Neuron (in vitro differentiated cells): Measurements from ENCODE around the gene ERVV-1.
"Not testable (repeated sequence)": the region's sequence is repeated elsewhere in the genome, so short reads cannot be mapped to it uniquely, and the experiment has no call there.

ENCODE experiments used
- H2AFZ ChIP-seq: one replicate; pipeline ENCODE4 v1.6.1; 2013; ENCODE audit warnings: low read depth, mild to moderate bottlenecking, inconsistent platforms, low read length, moderate library complexity
- H3K27me3 ChIP-seq: one replicate; pipeline ENCODE4 v1.6.1; 2013; ENCODE audit warnings: low read length; ENCODE audit not compliant: insufficient read depth
- H3K36me3 ChIP-seq: one replicate; pipeline ENCODE4 v1.6.1; 2013; ENCODE audit warnings: low read length; ENCODE audit not compliant: insufficient read depth
- H3K4me1 ChIP-seq: one replicate; pipeline ENCODE4 v1.6.1; 2013; ENCODE audit warnings: low read length; ENCODE audit not compliant: insufficient read depth
- H3K4me3 ChIP-seq: 2 replicates; pipeline ENCODE4 v1.5.1; 2013; ENCODE audit warnings: mild to moderate bottlenecking, low read length, moderate library complexity
- H3K9me3 ChIP-seq: one replicate; pipeline ENCODE4 v1.6.1; 2013; ENCODE audit warnings: low read length

Gene ERVV-1

DNA sequence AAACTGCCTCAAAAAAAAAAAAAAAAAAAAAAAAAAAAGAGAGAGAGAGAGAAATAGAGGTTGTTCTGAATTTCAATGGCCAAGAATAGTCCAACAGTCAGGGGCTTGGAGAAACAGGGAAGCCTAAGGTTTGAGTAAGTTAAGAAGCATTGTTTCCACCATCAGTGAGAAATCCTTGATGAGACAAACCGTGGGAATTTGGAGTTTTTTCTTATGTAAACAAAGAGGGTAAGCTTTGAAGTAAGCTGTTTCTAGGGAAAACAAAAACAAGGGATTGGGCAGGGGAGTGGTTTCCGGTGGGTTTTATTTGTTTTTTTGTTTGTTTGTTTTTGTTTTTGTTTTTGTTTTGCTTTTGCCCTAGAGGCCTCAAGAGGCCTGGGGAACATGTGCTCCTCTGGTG, 11.2 kb upstream of the ERVV-1 start:
- Histone ChIP-seq H3K9me3 (peaks cover 6% of the 10 kb centered on the region), H2AFZ (no peak overlapping the region), H3K36me3 (no peaks in the 10 kb centered on the region), H3K4me3 (no peak overlapping the region), H3K4me1 (no peaks in the 10 kb centered on the region), H3K27me3 (no peaks in the 10 kb centered on the region)

DNA sequence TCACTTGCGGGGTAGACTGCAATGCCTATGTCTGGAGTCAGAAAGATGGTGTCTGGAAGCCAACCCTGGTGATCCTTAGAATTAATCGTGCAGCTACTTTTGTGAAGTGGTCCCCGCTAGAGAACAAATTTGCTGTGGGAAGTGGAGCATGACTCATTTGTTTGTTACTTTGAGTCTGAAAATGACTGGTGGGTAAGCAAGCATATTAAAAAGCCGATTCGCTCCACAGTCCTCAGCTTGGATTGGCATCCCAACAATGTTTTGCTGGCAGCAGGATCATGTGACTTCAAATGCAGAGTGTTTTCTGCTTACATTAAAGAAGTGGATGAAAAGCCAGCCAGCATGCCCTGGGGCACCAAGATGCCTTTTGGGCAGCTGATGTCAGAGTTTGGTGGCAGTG, 9.5 kb upstream of the ERVV-1 start:
- Histone ChIP-seq H3K9me3 (peaks cover 12% of the 10 kb centered on the region), H2AFZ (no peak overlapping the region), H3K36me3 (no peaks in the 10 kb centered on the region), H3K27me3 (no peaks in the 10 kb centered on the region), H3K4me1 (no peaks in the 10 kb centered on the region), H3K4me3 (no peak overlapping the region)

DNA sequence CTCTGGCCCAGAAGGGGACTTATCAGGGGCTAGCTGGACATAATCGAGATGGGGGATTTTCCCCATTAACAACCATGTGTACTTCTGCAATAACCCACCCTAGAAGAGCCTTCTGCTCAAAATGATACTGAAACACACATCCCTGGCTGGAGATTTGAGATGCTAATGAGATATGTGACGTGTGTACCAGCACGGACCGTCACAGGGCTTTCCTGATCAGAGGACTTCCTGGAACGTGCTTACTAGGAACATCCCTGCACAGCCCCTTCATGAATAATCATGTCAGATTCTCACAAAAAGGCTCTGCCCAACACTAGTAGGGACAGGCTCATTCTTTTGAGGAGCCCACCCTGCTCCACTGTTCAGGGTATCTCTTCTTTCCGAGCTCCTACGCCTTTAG, 6.5 kb upstream of the ERVV-1 start:
- Histone ChIP-seq H2AFZ (no peak overlapping the region), H3K4me1 (no peaks in the 10 kb centered on the region), H3K4me3 (no peak overlapping the region), H3K9me3 (peaks cover 16% of the 10 kb centered on the region), H3K27me3 (no peaks in the 10 kb centered on the region), H3K36me3 (no peaks in the 10 kb centered on the region)

DNA sequence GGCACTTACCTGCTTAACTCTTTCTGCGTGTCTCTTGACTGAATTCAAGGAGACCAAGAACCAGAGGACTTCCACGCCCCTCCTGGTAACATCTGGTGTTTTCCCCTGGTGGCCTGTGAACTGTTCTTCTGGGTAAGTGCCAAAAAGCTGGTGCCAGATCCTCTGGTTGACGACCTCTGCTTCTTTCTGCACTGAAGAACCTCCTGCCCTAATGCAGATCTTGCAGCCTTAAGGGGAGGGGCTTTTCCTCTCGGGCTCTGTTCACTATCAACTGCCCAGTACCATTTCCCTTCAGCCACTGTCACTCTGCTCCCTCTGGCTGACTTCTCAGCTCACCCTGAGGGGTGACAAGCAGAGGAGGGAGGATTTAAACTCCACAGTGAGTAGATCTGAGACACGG, 6.1 kb upstream of the ERVV-1 start:
- no peaks in the 10 kb centered on the region for H3K36me3 ChIP-seq
- H3K9me3 ChIP-seq: peaks cover 19% of the 10 kb centered on the region
- no peaks in the 10 kb centered on the region for H3K27me3 ChIP-seq
- no peak overlapping the region for H3K4me3 ChIP-seq
- H3K4me1 ChIP-seq: no peaks in the 10 kb centered on the region
- H2AFZ ChIP-seq: no peak overlapping the region

DNA sequence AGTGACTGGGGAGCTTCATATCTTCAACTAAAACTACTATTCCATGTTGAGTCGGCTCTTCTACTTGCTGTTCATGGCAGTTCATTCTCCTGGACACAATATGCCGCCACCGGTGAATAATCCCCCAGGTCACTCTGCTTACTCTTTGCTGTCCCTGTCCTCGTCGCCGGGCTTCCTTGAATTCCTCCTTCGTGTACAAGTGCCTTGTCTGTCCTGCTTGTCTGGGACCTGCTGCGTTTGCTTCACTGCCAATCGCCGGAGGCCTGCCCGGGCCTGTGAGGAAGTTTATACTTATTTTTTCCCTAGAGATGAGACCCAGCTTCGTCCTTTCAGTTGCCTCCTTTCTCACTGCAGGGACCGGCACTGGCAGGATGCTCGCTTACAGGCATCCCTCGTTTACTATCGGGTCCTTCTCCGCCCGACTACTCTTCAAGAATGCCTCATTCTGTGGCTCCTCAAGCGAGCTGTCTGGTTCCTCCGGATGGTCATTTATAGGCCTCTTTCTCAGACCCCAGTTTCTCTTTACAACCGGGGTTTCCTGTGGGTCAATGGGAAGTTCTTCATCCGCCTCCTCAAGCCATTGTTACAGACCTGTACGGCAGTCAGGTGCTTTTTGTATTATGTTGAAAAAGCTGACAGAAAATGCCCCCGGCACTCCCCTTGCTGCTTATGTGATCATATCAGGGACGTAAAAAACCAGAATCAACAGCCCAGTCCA, 5.5 kb upstream of the ERVV-1 start:
- Histone ChIP-seq H2AFZ (no peak overlapping the region), H3K4me1 (no peaks in the 10 kb centered on the region)

DNA sequence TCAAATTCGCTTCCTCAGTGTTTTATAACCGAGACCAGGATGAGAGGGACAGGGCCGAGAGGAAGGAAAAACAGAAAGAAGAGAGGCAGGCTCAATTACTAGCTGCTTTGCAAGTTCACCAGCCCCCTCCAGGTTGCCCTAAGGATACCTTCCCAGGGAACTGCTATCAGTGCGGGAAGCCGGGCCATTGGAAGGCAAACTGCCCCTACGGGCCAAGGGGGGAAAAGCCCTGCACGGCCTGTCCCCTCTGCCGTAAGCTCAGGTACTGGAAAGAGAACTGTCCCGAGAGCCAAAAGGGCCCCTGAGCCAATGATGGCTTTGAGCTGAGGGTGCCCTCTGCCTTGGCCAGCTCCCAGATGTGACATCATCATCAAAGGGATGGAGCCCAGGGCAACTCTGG, 3.2 kb upstream of the ERVV-1 start:
- Histone ChIP-seq H3K4me1 (no peaks in the 10 kb centered on the region), H3K36me3 (no peaks in the 10 kb centered on the region), H2AFZ (no peak overlapping the region), H3K9me3 (peaks cover 21% of the 10 kb centered on the region), H3K4me3 (no peak overlapping the region), H3K27me3 (no peaks in the 10 kb centered on the region)

More for the DNA sequence above, 5.5 kb upstream of the ERVV-1 start:
- H3K9me3 ChIP-seq: peaks cover 20% of the 10 kb centered on the region
- no peak overlapping the region for H3K4me3 ChIP-seq
- no peaks in the 10 kb centered on the region for H3K36me3 ChIP-seq
- no peaks in the 10 kb centered on the region for H3K27me3 ChIP-seq

DNA sequence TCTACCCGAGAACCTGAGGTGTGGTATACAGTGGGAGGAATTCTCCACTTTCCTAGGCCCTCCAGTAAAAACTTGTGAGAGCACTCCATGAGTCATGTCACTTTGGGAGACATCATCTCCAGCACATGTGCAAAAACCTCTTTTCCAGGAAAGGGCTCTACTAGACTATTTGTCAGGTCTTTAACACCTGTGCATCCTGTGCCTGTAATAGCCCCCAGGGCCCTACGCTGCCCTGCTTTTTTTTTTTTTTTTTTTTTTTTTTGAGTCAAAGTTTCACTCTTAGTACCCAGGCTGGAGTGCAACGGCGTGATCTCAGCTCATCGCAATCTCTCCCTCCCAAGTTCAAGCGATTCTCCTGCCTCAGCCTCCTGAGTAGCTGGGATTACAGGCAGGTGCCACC, 1.7 kb upstream of the ERVV-1 start:
- Histone ChIP-seq H3K4me3 (no peak overlapping the region), H3K9me3 (peaks cover 21% of the 10 kb centered on the region), H3K4me1 (no peaks in the 10 kb centered on the region), H3K36me3 (no peaks in the 10 kb centered on the region), H2AFZ (no peak overlapping the region), H3K27me3 (no peaks in the 10 kb centered on the region)

DNA sequence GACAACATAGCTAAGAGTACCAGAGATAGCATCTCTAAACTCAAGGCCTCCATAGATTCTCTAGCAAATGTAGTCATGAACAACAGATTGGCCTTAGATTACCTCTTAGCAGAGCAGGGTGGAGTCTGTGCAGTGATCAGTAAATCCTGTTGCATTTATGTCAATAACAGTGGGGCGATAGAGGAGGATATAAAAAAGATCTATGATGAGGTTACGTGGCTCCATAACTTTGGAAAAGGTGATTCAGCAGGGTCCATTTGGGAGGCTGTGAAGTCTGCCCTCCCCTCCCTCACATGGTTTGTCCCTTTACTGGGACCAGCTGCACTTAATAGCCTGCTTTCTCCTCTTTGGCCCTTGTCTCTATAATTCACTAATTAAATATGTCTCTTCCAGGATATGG, 1.4 kb downstream of the ERVV-1 start:
- H3K9me3 ChIP-seq: peaks cover 13% of the 10 kb centered on the region
- no peak overlapping the region for H2AFZ ChIP-seq
- H3K36me3 ChIP-seq: no peaks in the 10 kb centered on the region
- H3K27me3 ChIP-seq: no peaks in the 10 kb centered on the region
- no peak overlapping the region for H3K4me3 ChIP-seq
- H3K4me1 ChIP-seq: no peaks in the 10 kb centered on the region

DNA sequence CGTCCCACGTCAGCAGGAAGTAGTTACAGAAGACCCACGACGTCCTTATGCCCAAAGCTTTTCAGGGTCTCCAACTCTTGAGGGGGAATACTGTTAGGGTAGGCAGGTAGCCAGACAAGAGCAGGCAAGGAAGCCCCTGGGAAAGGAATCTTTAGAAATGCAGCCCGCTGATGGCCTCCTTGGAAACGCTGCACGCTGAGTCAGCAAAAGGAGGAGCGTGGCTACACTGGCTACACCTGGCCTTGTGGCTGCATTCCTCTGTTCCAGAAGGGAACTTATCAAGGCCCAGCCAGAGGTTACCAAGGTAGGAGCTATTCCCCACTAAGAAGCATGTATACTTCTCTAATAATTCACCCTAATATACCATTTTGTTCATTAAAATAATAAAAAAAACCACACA, 2.0 kb downstream of the ERVV-1 start:
- no peak overlapping the region for H3K4me3 ChIP-seq

DNA sequence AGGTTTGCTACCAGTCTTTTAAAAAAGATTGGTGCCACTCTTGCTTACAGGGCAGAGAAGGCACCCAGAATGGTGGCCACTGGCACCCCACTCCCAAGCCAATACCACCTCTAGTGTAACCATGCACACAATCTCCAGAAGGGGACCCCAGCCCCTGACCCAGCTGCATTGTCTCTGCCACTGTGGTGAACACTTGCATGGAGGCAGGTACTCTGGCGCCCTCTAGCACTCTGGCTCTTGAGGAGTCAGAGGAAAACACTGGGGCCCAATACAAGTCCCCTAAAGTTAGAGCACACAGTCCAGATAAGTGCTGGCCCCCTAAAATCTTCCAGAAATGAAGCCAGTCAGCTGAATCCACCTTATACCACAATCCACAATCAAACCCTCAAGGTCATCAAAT, 6.0 kb downstream of the ERVV-1 start:
- H2AFZ ChIP-seq: no peak overlapping the region
- H3K9me3 ChIP-seq: peaks cover 6% of the 10 kb centered on the region
- no peaks in the 10 kb centered on the region for H3K36me3 ChIP-seq
- no peaks in the 10 kb centered on the region for H3K4me1 ChIP-seq
- no peaks in the 10 kb centered on the region for H3K27me3 ChIP-seq
- H3K4me3 ChIP-seq: no peak overlapping the region

More for the DNA sequence above, 2.0 kb downstream of the ERVV-1 start:
- Histone ChIP-seq H3K36me3 (no peaks in the 10 kb centered on the region), H3K4me1 (no peaks in the 10 kb centered on the region), H3K27me3 (no peaks in the 10 kb centered on the region), H2AFZ (no peak overlapping the region), H3K9me3 (peaks cover 13% of the 10 kb centered on the region)

DNA sequence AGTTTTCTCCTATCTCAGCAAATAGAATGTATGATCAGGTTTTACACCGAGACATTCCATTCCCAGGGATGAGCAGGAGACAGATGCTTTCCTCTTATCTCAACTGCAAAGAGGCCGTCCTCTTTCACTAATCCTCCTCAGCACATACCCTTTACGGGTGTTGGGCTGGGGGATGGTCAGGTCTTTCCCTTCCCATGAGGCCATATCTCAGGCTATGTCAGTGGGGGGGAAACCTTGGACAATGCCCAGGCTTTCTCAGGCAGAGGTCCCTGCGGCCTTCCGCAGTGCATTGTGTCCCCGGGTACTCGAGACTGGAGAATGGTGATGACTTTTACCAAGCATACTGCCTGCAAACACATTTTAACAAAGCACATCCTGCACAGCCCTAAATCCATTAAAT, 14.6 kb downstream of the ERVV-1 start:
- H3K36me3 ChIP-seq, H3K4me3 ChIP-seq, H2AFZ ChIP-seq, H3K4me1 ChIP-seq, H3K27me3 ChIP-seq: not testable (repeated sequence)
- peaks cover 10% of the 10 kb centered on the region for H3K9me3 ChIP-seq

DNA sequence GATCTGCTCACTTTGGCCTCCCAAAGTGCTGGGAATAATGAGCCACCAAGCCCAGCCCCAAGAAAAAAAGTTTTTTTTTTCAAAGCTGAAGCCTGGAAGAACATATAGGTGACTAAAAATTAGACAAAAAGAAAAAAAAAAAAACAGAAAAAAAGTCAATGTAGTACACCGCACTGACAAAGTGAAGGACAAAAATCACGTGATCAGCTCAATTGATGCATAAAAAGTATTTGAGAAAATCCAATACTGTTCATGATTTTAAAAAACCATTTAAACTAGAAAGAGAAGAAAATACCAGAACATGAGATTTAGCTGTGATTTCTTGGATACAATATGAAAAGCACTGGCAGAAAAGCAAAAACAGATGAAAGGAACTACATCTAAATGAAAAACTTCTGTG, 20.3 kb downstream of the ERVV-1 start:
- H3K27me3 ChIP-seq: no peaks in the 10 kb centered on the region
- H3K4me3 ChIP-seq: no peak overlapping the region
- peaks cover 6% of the 10 kb centered on the region for H3K4me1 ChIP-seq
- no peaks in the 10 kb centered on the region for H3K36me3 ChIP-seq
- H3K9me3 ChIP-seq: peaks cover 11% of the 10 kb centered on the region
- H2AFZ ChIP-seq: no peak overlapping the region

DNA sequence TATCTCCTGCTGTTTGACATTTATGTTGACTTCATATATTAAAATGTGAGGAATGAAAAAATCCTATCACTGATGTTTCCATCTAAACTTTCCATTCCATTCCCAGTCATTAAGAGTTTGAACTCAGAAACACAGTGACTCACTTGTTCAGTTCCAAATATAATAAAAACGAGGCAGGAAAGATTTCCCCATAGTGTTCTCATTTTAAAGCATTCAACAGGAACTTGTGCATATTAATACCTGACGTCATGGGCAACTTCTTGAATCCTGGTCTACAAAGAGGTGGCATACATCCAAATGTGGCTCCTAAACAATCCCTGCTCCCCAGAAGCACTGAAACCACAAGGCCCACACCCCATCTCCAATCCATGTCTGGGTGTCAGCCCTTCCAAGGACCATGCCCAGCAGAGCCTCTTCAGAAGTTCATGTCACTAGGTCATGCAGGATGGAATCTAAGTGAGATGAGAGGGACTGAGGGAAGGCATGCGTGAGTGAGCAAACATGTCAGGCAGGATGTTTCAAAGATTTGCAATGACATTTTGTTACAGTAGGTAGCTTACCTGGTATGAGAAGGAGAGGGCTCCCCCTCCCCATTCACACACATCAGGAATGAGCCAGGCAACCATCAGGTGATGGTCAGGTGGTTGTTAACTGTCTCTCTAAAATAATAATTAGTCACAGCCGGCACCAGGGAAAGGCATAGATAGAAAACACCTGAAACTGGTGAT, 21.4 kb downstream of the ERVV-1 start:
- H3K36me3 ChIP-seq: no peaks in the 10 kb centered on the region
- no peaks in the 10 kb centered on the region for H3K27me3 ChIP-seq
- no peak overlapping the region for H2AFZ ChIP-seq
- H3K4me1 ChIP-seq: peaks cover 6% of the 10 kb centered on the region
- H3K9me3 ChIP-seq: peaks cover 11% of the 10 kb centered on the region
- H3K4me3 ChIP-seq: no peak overlapping the region
